Esophagus squamous epithelium (tissue), 4 donors: ENCODE results near the gene PHACTR3.

Source experiments
- CTCF ChIP-seq, 6 experiments: fragments of 450-650 bp in 4 of 6; fragments of 200-600 bp in 2 of 6; sonication (generic) in 2 of 6; IDR thresholded peaks; one replicate each; pipeline ENCODE4 v1.5.1; 2016 to 2019; ENCODE audit warnings: antibody characterized with exemption in 6 of 6, mild to moderate bottlenecking in 4 of 6, moderate library complexity in 4 of 6
- POLR2A ChIP-seq, 4 donors: fragments of 450-650 bp; IDR thresholded peaks; one replicate each; pipeline ENCODE4 v1.6.1; 2017; ENCODE audit warnings: antibody characterized with exemption in 4 of 4, mild to moderate bottlenecking in 4 of 4, moderate library complexity in 3 of 4

GRCh38 chr20:59828125-59829053 lies 224.0 kb downstream of the PHACTR3 start:
- TF ChIP-seq CTCF (IDR thresholded peaks at IDR 0.05) = no peak
- TF ChIP-seq POLR2A (IDR thresholded peaks at IDR 0.05) = no peak
